ENCODE results near the gene THBS3.

Gene THBS3

GRCh38 chr1:155168456-155169210, 39.1 kb downstream of the THBS3 start:
- no peak for TF ChIP-seq CTCF (IDR thresholded peaks at IDR 0.05)

GRCh38 chr1:155167166-155168104, 40.3 kb downstream of the THBS3 start:
- TF ChIP-seq CTCF (IDR thresholded peaks at IDR 0.05): peak; percentile 90

- no peak for TF ChIP-seq CTCF (IDR thresholded peaks at IDR 0.05)
These were observed 41.1 kb downstream of the THBS3 start for GRCh38 chr1:155166471-155167165.

- TF ChIP-seq CTCF (IDR thresholded peaks at IDR 0.05): no peak
These were observed 41.6 kb downstream of the THBS3 start for GRCh38 chr1:155166051-155166470.

GRCh38 chr1:155160128-155160527, 47.6 kb downstream of the THBS3 start:
- TF ChIP-seq CTCF (IDR thresholded peaks at IDR 0.05): no peak

GRCh38 chr1:155158991-155159390, 48.7 kb downstream of the THBS3 start:
- no peak for TF ChIP-seq CTCF (IDR thresholded peaks at IDR 0.05)
